C4-2B (cell line): Measurements from ENCODE around the gene NFASC.

ENCODE experiments used
- H3K27ac ChIP-seq: fragments of 450-650 bp; 2 replicates; pipeline ENCODE4 v1.5.1; 2017
- ZFX ChIP-seq: fragments of 450-650 bp; IDR thresholded peaks from 2 replicates; pipeline ENCODE4 v1.6.1; 2017
- TF ChIP-seq, protein P1 (sequence below): fragments of 450-650 bp; conservative IDR thresholded peaks from 2 replicates; pipeline ENCODE4 v1.5.1; 2017; ENCODE audit warnings: mild to moderate bottlenecking

Gene NFASC

GRCh38 chr1:204968135-204968534 is 97.5 kb downstream of the NFASC start:
- no peak overlapping the region for H3K27ac ChIP-seq
- TF ChIP-seq, protein P1, sequence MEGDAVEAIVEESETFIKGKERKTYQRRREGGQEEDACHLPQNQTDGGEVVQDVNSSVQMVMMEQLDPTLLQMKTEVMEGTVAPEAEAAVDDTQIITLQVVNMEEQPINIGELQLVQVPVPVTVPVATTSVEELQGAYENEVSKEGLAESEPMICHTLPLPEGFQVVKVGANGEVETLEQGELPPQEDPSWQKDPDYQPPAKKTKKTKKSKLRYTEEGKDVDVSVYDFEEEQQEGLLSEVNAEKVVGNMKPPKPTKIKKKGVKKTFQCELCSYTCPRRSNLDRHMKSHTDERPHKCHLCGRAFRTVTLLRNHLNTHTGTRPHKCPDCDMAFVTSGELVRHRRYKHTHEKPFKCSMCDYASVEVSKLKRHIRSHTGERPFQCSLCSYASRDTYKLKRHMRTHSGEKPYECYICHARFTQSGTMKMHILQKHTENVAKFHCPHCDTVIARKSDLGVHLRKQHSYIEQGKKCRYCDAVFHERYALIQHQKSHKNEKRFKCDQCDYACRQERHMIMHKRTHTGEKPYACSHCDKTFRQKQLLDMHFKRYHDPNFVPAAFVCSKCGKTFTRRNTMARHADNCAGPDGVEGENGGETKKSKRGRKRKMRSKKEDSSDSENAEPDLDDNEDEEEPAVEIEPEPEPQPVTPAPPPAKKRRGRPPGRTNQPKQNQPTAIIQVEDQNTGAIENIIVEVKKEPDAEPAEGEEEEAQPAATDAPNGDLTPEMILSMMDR, result no peak
- TF ChIP-seq ZFX, result no peak

GRCh38 chr1:204968951-204969350 is 98.3 kb downstream of the NFASC start:
- no peak overlapping the region for H3K27ac ChIP-seq
- TF ChIP-seq, protein P1, result no peak
- TF ChIP-seq ZFX, result no peak

DNA sequence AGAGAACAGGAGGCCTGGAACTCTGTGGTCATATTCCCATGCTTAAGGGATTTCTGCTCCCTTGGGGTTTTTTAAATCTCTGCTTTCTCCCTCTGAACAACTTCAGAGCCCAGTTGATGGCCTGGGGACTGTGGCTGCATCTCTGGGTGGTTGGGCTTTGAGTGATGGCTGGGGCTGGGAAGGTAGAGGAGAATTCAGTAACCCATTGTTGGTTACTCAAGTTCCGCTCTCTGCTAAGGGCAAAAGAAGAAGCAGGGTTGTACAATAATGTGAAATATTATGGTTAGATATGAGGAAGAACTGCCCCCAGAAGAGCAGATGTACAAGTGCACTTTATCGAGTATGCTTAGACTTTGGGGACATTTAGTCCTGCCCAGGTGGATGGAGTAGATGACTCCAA is 100.3 kb downstream of the NFASC start:
- H3K27ac ChIP-seq, result no peak overlapping the region
- no peak for TF ChIP-seq ZFX
- TF ChIP-seq, protein P1, result no peak

DNA sequence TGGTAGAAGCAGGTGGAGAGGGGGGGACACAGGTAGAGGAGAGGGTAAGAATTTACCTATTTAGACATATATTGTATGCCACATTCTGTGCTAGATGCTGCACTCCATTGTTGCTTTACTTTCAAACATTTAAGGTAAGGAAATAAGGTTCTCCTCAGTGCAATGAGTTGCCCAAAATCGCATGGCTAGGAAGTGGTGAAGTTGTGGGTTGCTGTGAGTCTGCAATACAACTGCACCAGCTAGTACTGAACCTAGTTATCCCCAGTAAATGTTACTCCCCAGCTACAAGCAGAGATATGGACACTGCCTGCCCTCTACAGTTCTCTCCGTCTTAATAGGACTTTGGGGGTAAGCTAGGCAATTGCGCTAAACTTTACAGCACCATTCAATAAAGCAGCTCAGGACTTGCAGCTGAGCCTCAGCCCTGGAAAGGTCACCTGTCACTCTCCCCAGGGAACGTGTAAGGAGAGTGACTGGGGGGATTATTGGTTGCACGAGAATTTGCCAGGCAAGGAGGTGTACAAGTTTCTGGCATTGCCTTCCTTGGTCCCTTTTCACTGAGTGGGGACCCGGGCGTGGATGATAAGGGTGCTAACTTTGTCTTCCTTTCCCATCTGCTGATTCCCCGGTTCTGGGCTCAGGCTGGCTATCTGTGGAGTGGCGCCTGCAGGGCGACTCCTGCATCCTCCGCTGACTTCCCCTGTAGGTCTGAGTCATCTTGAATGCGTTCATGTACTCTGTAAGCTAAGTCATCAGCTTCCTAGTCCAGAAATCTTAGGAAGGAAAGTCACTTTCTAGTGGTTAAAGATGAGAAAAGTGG is 101.1 kb downstream of the NFASC start:
- H3K27ac ChIP-seq, result no peak overlapping the region
- no peak for TF ChIP-seq ZFX
- TF ChIP-seq, protein P1, result no peak

- H3K27ac ChIP-seq, result no peak overlapping the region
- TF ChIP-seq ZFX, result no peak
- TF ChIP-seq, protein P1, result no peak
These were observed 101.8 kb downstream of the NFASC start for GRCh38 chr1:204972426-204972825.

DNA sequence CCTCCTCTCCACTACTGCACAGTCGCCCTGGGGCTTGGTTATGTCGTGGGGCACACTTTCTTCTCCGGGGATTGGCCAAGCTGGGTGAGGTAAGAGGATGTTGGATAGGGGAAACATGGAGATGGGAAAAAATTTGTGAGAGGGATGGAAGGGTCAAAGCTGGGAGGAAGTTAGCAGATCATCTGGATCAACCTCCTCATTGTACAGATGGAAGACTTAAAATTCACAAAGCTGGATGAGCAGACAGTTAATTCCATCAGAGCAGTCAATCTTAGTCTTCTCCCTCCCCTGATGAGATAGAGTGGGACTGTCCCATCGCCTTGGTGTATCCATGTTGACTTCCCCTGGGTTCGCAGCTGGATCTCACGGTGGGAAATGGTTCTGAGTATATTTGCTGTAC is 102.8 kb downstream of the NFASC start:
- no peak for TF ChIP-seq ZFX
- TF ChIP-seq, protein P1, result no peak
- no peak overlapping the region for H3K27ac ChIP-seq

GRCh38 chr1:204974327-204974726 is 103.7 kb downstream of the NFASC start:
- no peak for TF ChIP-seq ZFX
- TF ChIP-seq, protein P1, result no peak

More at GRCh38 chr1:204974327-204974726, 103.7 kb downstream of the NFASC start:
- no peak overlapping the region for H3K27ac ChIP-seq
